HG02852 (cell line): ENCODE measurements around the gene FGD5.

Experiments used
- ATAC-seq: cut with Tn5 transposase; IDR thresholded peaks from one replicate; pipeline ENCODE4 v1.9.1; 2021; ENCODE audit warnings: mild to moderate bottlenecking, moderate library complexity; ENCODE audit not compliant: unreplicated experiment

FGD5 gene

DNA sequence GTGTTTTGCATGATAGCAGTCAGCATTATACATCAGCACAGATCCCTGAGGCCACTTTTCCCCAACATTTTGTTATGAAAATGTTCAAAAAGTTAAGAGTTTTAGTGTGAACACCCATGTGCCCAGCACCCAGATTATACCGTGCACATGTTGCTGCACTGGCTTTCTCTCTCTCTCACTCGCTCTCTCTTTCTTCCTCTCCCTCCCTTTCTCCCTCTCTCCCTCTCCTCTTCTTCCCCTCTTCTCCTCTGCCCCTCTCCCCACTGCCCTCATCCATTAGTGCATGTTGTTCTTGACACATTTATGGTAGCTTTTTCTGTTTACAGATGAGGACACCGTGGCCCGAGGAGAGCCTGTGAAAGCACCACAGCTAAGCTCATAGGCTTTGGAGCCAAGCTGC, 7.3 kb downstream of the FGD5 start:
- ATAC-seq: no peak

DNA sequence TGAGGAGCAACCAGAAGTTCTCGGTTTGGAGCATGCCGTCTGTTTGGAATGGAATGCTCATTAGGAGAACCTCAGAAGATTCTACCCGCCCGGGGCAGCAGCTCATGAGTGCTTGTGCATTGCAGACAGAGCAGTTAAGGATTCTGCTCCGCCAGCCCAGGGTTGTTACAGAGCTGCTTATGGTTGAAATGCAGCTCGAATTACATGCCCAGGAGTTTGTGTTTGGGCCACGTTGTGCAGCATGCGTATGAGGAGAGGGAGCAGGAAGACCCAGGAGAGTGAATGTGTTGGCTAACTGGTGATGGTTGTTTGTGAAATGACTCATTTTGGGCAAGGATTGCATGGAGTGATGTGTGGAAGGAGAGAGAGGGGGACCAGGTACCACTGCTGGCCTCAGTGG, 9.0 kb downstream of the FGD5 start:
- no peak for ATAC-seq

DNA sequence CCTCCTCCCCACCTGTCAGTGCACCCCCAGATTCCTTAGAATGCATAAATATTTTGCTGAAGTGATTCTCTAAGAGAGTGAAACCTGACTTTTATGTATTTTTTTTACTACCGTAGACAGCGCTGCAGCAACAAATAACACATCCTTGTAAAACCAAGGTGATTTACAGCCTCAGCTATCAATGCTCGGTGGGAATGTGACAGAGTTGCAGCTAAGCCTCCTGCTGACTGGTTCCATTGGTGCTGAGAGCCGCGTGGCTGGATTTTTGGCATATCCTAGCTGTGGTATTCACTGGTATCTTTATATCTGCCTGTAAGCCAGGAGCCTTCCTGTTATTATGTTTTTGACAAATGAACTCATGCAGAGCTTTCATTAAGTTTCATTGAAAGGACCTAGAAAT, 11.0 kb downstream of the FGD5 start:
- no peak for ATAC-seq

DNA sequence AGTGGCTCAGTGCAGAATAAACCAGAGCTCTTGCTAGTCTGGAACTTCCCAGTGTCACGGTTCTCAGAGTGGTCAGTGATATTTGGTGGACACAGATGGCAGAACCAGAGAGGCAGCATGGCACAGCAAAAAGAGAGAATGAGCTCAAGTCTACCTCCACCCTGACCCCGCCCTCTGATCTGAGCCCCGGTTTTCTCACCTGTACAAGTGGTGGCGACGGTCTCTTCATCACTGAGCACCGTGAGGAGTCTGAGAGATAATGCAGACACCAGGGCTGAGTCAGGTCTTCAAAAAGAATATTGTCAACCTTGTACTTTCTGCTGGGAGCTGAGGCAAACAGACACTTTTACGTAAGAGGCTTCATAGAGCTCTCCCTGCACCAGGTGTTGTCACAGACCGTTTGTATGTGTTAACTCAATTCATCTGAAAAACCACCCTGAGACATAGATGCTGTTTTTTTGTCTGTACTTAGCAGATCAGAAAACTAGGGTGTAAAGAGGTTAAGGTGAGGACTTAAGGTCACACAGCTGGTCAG, 13.2 kb downstream of the FGD5 start:
- ATAC-seq: no peak

DNA sequence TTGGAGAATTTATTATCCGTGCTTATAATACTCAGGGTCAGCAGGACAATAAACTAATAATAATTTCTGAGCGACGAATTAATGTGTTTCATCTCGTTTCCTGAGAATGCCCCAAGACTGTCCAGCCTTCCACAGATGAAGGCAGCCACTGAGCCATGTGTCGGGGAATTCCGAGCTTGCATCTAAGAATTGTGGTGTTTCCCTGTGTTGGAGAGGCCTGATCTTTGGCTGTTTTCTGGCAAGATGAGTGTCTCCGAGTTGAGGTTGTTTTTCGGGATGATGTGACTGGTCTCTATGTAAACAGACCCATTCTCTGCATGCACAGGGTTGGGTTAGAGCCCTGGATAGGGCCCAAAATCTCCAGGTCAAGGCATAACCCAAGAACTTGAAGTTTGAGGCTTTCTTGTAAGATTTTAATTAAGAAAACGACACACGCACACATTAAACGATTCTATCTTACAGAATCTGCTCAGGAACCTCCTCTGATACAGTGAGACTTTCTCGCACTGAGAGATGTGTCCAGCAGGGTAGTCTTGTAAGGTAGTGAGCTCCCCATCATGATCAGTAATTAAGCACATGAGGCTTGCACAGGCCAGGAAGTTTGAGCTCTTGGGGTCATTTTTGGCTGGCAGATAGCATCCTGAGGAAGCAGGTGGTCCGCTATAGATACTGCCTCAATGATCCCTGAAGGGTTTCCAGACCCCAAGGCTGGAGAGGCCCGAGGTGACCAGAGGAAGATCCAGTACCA, 14.4 kb downstream of the FGD5 start:
- no peak for ATAC-seq

DNA sequence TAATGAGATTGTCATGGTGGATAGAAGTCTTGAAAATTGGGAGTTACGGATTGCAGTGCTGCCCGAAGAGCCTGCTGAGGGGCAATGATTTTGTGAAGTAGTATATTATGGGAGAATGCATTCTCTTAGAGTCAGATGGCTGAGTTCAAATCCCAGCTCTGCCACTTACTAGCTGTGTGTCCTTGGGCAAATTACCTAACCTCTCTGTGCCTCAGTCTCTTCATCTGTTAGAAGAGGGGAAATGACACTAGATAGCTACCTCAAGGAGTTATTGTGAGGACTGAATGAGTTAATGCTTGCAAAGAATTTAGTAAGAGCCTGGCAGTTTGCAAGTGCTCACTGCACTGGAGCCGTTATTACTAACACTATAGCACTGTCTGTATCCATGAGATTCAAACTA, 15.4 kb downstream of the FGD5 start:
- no peak for ATAC-seq

- ATAC-seq: no peak
Observed at GRCh38 chr3:14834807-14835466, 16.2 kb downstream of the FGD5 start.

GRCh38 chr3:14836049-14836468, 17.3 kb downstream of the FGD5 start:
- ATAC-seq: no peak

DNA sequence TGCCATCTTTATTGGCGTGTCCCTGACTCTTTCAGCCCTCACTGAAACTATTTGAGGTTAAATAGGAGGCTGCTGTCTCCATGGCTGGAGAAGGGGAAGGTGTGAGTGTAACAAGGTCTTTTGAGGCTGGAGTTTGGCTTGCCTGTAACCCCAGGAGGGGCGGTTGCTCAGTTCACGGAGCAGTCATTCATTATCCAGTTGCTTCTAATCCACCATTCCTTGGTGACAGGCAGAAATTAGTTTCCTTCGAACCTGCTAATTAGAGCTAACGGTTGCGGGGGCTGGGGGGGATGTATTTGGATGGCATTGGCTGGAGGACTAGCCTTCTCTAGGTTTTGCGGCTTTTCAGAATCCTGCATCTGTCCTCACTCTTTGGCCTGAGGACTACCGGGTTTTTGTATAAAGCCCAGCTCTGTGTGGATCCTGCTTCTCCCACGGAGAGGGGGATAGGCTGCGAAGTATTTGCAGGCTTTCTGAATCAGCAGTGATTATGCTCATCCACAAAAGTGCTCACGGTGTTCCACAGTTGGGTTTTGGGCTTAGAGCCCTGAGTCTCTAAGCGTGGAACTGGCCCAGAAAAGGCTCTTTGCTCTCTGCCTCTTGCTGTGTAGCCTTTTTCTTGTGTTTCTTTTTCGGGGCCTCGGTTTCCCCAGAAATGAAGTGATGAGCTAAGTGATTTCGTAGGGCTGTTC, 18.6 kb downstream of the FGD5 start:
- no peak for ATAC-seq

- no peak for ATAC-seq
Observed at GRCh38 chr3:14837878-14838258, 19.1 kb downstream of the FGD5 start.

DNA sequence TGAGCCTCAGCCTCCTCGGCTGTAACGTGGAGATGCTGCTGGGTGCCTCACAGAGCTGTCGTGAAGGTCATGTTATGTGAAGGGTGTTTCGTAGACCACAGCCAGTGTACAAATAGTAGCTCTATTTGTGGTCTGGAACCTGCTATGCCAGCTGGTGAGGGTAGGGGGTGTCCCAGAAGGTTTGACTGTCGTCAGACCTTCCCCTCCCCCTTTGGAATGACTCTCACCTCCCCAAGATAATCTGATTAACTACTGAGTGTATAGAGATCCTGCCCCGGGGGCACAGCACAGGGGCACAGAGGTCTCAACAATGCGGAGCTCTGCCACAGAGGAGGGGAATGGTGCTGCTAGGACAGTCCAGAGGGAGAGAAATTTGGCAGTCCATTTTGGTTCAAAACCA, 20.5 kb downstream of the FGD5 start:
- no peak for ATAC-seq

- no peak for ATAC-seq
Observed at GRCh38 chr3:14841836-14842235, 23.1 kb downstream of the FGD5 start.

DNA sequence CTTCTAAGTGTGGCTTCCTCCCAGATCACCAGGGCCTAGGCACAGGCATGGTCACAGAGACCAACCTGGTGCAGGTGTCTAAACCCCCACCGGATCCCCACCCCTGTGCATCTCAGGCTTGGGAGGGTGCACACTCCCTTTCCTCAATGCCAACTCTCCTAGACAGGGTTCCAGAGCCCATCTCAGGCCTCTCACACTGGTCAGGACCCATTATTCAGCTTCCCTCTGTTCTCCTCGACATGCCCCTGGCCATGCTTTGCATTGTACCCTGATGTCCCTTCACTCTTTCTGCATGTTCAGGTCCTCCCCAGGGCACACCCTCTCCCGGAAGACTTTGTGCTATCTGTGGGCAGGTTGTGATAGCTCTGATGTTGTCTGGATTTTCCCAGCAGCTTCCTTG, 23.5 kb downstream of the FGD5 start:
- no peak for ATAC-seq

DNA sequence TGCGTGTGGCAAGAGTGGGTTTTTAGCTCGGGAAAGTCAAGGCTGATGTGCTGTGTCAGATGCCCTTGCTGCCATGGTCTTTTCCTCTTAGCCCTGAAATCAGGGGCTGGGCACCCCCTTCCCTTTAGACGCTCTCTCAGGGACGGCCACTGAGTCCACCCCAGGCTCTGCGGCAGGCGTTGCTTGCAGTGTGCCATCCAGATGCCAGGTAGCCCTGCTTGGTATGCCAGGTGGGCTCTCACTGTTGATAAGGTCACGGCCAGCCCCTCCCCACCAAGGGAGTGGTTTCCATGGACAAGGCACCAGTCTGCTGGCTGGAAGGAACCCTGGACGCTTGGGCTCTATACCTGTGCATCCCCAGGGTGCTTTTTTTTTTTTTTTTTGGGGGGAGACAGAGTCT, 24.6 kb downstream of the FGD5 start:
- ATAC-seq: no peak

GRCh38 chr3:14844386-14845170, 25.8 kb downstream of the FGD5 start:
- no peak for ATAC-seq

DNA sequence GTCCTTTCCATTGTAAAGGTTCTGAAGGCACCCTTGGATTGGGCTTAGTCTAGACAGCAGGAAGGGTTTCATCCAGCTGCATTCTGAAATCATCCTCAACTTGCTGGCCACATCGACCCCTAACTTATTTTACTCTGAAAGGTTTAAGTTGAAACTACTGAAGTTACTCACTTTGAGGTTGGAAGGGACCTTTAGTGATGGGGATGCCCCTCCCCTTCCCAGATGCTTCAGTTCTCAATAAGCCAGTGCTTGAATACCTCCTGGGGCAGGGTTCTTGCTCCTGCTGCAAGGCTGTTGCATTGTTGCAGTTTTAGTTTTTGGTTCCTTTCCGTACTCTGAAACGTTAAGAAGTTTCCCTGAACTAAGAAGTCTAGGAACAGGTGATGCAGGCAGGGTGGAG, 26.4 kb downstream of the FGD5 start:
- ATAC-seq: no peak

DNA sequence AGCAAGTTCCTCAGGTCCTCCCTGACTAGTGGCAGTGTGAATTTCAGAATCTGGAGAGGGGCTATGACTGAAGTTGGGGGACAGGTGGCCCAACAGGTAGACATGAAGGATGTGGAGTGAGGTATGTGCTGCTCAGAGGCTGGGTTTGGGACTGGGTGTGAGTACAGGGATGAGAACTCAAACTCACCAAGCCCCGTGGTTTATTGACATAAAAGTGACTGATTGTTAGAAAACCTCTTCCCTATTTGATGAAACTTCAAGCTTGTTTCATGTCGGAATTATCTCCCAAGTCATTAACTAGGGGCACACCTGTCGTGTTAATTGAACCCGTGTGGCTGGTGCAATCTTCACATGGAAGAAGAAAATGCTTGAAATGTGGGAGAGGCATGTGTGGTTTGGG, 27.1 kb downstream of the FGD5 start:
- no peak for ATAC-seq

DNA sequence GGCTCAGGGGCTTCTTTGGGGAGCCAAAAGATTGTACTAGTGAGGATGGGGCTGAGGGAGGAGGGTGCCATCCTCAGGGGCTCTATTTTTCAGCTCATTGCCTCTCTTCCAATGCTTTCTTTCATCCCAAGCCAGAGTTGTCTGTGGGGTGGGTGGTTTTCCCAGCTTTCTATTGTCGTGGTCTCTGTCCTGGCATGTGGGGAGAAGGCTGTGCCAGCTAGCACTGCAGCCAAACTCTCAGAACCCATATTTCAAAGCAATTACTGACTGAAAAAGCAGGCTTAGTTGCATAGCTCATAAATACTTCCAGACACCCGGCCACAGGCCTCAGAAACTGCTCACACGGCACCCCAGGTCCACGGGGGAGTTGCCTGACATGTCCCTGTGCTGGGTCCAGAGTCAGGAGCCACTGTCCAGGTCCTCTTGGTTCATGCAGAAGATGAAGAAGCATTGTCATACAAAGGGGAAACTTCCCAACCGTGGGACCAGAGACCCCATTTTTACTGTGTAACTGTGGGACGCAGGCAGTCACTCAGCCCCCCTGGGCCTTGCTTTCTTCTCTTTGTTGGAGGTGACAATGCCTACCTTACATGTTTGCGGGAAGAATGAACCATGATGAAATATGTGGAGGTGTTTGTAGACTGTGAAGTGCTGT, 27.6 kb downstream of the FGD5 start:
- no peak for ATAC-seq

DNA sequence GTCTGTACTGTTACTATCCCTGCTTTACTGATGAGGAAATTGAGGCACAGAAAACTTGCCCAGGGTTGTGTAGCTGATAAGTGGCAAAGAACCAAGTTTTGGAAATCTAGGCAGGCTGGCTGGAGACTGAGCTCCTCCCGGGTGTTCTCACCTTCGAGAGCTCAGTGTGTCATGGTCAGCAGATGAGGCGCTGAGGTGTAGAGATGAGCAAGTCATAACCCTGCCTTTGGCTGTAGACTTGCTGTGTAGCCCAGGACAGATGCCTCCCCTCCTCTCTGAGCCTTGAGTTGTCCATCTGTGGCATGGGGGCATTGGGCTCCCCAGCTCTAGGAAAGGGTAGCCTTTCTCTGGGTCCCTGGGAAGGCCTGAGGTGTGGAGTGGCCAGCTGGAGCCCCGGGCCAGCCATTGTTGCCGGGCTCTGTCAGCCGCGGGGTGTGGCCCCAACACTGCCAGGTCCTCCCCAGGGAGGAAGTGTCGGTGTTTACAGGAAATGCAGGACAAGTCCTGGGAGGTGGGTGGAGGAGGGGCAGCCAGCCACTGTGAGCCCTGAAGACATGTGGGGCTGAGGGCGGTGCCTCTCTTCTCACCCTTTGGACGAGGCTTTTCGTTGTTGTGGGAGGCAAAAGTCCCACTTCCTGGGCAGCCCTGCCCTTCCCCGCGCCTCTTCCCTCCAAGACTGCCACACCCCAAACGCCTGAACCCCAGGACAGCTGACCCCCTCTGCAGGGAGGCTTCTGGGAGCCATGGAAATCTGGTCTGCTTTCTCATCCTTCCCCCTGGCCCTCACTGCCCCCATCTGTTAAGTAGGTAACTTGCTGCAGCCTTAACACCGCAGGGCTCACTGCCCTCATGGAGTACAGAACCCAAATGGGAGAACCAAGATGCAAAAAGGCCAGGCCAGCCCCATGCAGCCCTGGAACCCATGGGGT, 29.1 kb downstream of the FGD5 start:
- ATAC-seq: no peak

DNA sequence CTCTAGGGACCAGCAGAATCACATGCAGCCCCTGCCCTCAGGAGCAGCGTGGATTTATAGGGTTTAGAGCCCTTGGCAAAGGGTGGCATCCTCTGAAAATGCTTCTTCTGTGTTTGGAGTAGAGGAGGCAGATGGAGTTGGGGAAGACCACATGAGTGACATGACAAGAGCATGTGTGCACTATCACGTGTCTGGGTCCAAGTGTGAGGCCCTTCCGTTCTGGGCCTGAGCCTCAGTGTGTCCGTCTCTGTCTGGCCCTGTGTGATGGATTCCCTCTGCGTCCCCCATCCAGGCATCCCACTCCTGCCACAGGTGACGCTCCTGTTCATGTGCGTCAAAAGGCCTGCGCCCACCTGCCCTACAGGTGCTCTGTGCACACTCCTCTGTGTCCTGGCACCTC, 30.1 kb downstream of the FGD5 start:
- ATAC-seq: no peak
